ENCODE results near the gene EEF2K.

The EEF2K gene

GRCh38 chr16:22306788-22307187, 100.7 kb downstream of the EEF2K start:
- DNase-seq (ENCODE audit: extremely low read depth, low read depth), result no peak
- no peak for TF ChIP-seq CTCF (IDR thresholded peaks at IDR 0.05; ENCODE audit: low read depth, low read length)

GRCh38 chr16:22307838-22308237, 101.8 kb downstream of the EEF2K start:
- DNase-seq (ENCODE audit: extremely low read depth, low read depth), result no peak
- TF ChIP-seq CTCF (IDR thresholded peaks at IDR 0.05; ENCODE audit: low read depth, low read length), result no peak

GRCh38 chr16:22308824-22309520, 102.9 kb downstream of the EEF2K start:
- no peak for TF ChIP-seq CTCF (IDR thresholded peaks at IDR 0.05; ENCODE audit: low read depth, low read length)
- no peak for DNase-seq (ENCODE audit: extremely low read depth, low read depth)

- DNase-seq (ENCODE audit: extremely low read depth, low read depth), result no peak
- TF ChIP-seq CTCF (IDR thresholded peaks at IDR 0.05; ENCODE audit: low read depth, low read length), result no peak
Observed at GRCh38 chr16:22311520-22311919, 105.4 kb downstream of the EEF2K start.

- no peak for TF ChIP-seq CTCF (IDR thresholded peaks at IDR 0.05; ENCODE audit: low read depth, low read length)
- DNase-seq (ENCODE audit: extremely low read depth, low read depth), result no peak
Observed at GRCh38 chr16:22312897-22313781, 107.1 kb downstream of the EEF2K start.

- DNase-seq (ENCODE audit: extremely low read depth, low read depth), result no peak
- no peak for TF ChIP-seq CTCF (IDR thresholded peaks at IDR 0.05; ENCODE audit: low read depth, low read length)
Observed at GRCh38 chr16:22313876-22314470, 107.9 kb downstream of the EEF2K start.
